Measurements from ENCODE around the gene MET. TPM values are rescaled to one million over a fixed set of nuclear protein-coding genes. Genes with fewer than 3 reads are reported as not detected.

The MET gene
- total and polyA plus RNA-seq, 2 of the 8 experiments (the other 6 are each of a cell fraction or from before 2014, with no cell fraction given), result 3.5 to 12.9 TPM

DNA sequence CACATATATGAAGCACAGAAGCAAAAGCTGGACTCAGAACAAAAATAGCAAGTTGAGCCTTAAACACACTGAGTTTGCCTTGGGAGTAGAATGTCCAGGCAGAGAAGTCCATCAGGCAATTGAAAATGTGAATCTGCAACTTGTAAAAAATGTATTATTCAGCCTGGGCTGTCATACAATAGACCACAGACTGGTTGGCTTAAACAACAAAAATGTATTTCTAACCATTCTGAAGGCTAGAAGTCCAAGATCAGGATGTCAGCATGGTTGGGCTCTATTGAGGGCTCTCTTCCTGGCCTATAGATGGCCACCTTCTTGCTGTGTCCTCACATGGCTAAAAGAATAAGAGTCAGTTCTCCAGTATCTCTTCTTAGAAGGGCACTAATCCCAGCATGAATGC is 113.8 kb downstream of the MET start:
- Histone ChIP-seq H2BK5ac (ENCODE audit: low read depth, low read length) (no peak overlapping the region), H2BK120ac (replicated peaks; ENCODE audit: low read depth, low read length) (no peak overlapping the region), H3K56ac (replicated peaks; ENCODE audit: insufficient read length, low read depth, low read length) (no peak overlapping the region), H2AFZ (ENCODE audit: low read length) (no peak overlapping the region), H2BK15ac (ENCODE audit: low read length) (no peak overlapping the region), H3K4me3 (ENCODE audit: extremely low read depth in 1 of 4, insufficient read depth in 2 of 4, low read depth in 3 of 4, low read length in 4 of 4) (no peak overlapping the region), H3K27ac (ENCODE audit: low read depth, low read length) (no peak overlapping the region), H3K9me3 (ENCODE audit: insufficient read depth in 2 of 2, low read depth in 1 of 2, low read length in 1 of 2) (no peaks in the 10 kb centered on the region), H3K4ac (replicated peaks; ENCODE audit: insufficient read length, low read depth, low read length) (no peak overlapping the region), H4K20me1 (replicated peaks in 1 of 2; ENCODE audit: control insufficient read depth in 1 of 2, insufficient read depth in 2 of 2, low read length in 2 of 2) (no peaks in the 10 kb centered on the region), H3K79me1 (ENCODE audit: low read depth, low read length) (no peaks in the 10 kb centered on the region), H2BK20ac (ENCODE audit: low read length) (no peak overlapping the region), H3K4me1 (replicated peaks in 1 of 4; ENCODE audit: control insufficient read depth in 3 of 4, insufficient read depth in 4 of 4, low read length in 3 of 4) (peaks cover 0 to 9% (median 7%) of the 10 kb centered on the region in 4 experiments; a peak in 4 of 7 replicates), H3K18ac (ENCODE audit: extremely low read depth, low read length) (no peak overlapping the region), H4K91ac (replicated peaks; ENCODE audit: insufficient read length, low read length) (no peak overlapping the region), H3K27me3 (replicated peaks in 1 of 4; ENCODE audit: control insufficient read depth in 3 of 4, extremely low read depth in 1 of 4, insufficient read depth in 3 of 4, low read length in 3 of 4) (no peaks in the 10 kb centered on the region), H3K23me2 (ENCODE audit: low read depth, low read length) (no peaks in the 10 kb centered on the region), H3K23ac (ENCODE audit: insufficient read length) (no peak overlapping the region), H2AK5ac (ENCODE audit: low read depth, low read length) (no peak overlapping the region), H3K4me2 (ENCODE audit: insufficient read depth in 1 of 2, low read depth in 2 of 2, low read length in 2 of 2) (no peak overlapping the region), H4K5ac (ENCODE audit: insufficient read length, low read depth, low read length) (no peak overlapping the region), H3K9ac (replicated peaks in 1 of 4; ENCODE audit: extremely low read depth in 1 of 4, low read depth in 3 of 4, low read length in 3 of 4) (no peak overlapping the region), H2BK12ac (ENCODE audit: low read depth, low read length) (no peak overlapping the region), H4K8ac (ENCODE audit: extremely low read depth, insufficient read depth, low read length) (no peak overlapping the region), H3K79me2 (ENCODE audit: control insufficient read depth in 1 of 2, insufficient read depth in 2 of 2, low read length in 2 of 2) (no peaks in the 10 kb centered on the region), H3K36me3 (ENCODE audit: control insufficient read depth in 2 of 4, insufficient read depth in 4 of 4, low read length in 3 of 4) (no peaks in the 10 kb centered on the region), H3K14ac (ENCODE audit: insufficient read length) (no peak overlapping the region)
- TF ChIP-seq, protein P1, sequence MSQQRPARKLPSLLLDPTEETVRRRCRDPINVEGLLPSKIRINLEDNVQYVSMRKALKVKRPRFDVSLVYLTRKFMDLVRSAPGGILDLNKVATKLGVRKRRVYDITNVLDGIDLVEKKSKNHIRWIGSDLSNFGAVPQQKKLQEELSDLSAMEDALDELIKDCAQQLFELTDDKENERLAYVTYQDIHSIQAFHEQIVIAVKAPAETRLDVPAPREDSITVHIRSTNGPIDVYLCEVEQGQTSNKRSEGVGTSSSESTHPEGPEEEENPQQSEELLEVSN (IDR thresholded peaks at IDR 0.05), result no peak
- TF ChIP-seq TEAD4 (IDR thresholded peaks at IDR 0.05; ENCODE audit: low read depth, low read length), result no peak
- TF ChIP-seq ASH2L (IDR thresholded peaks at IDR 0.05; ENCODE audit: low read length), result no peak
- TF ChIP-seq CREB1 (IDR thresholded peaks at IDR 0.05), result no peak
- DNase-seq (ENCODE audit: low read depth in 1 of 2, low spot score in 2 of 2), result no peak
- ChIA-PET POLR2A (ENCODE audit: partially characterized antibody) (no interaction called here), CTCF (ENCODE audit: partially characterized antibody) (interaction anchor here (0.6 to 6.0 kb wide), 15 partner anchors 8 to 531 kb away, joined by 3 to 57 read pairs (median 4); no protein-coding TSS in a partner anchor)
- FAIRE-seq, result no peak
